Transverse colon (tissue), 4 donors: ENCODE data around the gene RANBP9. TPM values are rescaled to one million over a fixed set of nuclear protein-coding genes. Genes with fewer than 3 reads are reported as not detected.

Experiments used
- DNase-seq: peaks from one replicate; pipeline ENCODE4 v3.0.0-alpha.2; 2019
- H3K27ac ChIP-seq, 4 donors: fragments of 200-600 bp; sonication (generic); 2 replicates each; pipeline ENCODE4 v1.5.1; 2016 to 2018; ENCODE audit warnings: inconsistent platforms in 4 of 4
- H3K27me3 ChIP-seq: fragments of 200-600 bp; sonication (generic); 2 replicates; pipeline ENCODE4 v1.5.1; 2017; ENCODE audit warnings: inconsistent platforms
- H3K36me3 ChIP-seq, 4 donors: fragments of 200-600 bp; sonication (generic); 2 replicates each; pipeline ENCODE4 v1.5.1; 2017 to 2019; ENCODE audit warnings: inconsistent platforms in 4 of 4
- H3K4me1 ChIP-seq, 4 donors: fragments of 200-600 bp; sonication (generic); 2 replicates each; pipeline ENCODE4 v1.5.1; 2017 to 2020; ENCODE audit warnings: inconsistent platforms in 4 of 4
- H3K4me3 ChIP-seq, 4 donors: fragments of 200-600 bp; sonication (generic); 1 replicate in 1 of 4; 2 replicates in 3 of 4; pipeline versions ENCODE4 v1.5.1 to v1.6.1; 2017 to 2019; ENCODE audit warnings: inconsistent platforms in 4 of 4
- H3K9me3 ChIP-seq, 2 donors: fragments of 200-600 bp; sonication (generic); 2 replicates each; pipeline ENCODE4 v1.5.1; 2017 to 2019; ENCODE audit warnings: inconsistent platforms in 2 of 2
- EP300 ChIP-seq: sonication (generic); formaldehyde crosslinking; IDR thresholded peaks from one replicate; pipeline ENCODE4 v1.6.1; 2017; ENCODE audit warnings: antibody characterized with exemption, low read depth
- POLR2A ChIP-seq: fragments of 450-650 bp; IDR thresholded peaks from one replicate; pipeline ENCODE4 v1.6.1; 2016; ENCODE audit warnings: antibody characterized with exemption, mild to moderate bottlenecking, moderate library complexity
- POLR2AphosphoS5 ChIP-seq, 3 donors: sonication (generic); formaldehyde crosslinking; IDR thresholded peaks; one replicate each; pipeline ENCODE4 v1.6.1; 2016; ENCODE audit warnings: antibody characterized with exemption in 3 of 3
- WGBS, 2 donors: methylation state at CpG; one replicate each; pipeline ENCODE4 v1.1.5; 2018; ENCODE audit warnings: low coverage in 1 of 2; 5-methylcytosine and 5-hydroxymethylcytosine counted together
- in situ Hi-C, 4 donors: fragments of 200-750 bp; cut with MboI; loops; one replicate each; pipeline versions ENCODE4 v1.15.0 to v1.15.1; 2017; ENCODE audit warnings: low sequenced_read_pairs in 3 of 4, low pct_ligation_motif_present in 1 of 4, low pct_unique_long_range_greater_than_20kb in 1 of 4
- intact Hi-C: fragments of 100-400 bp; cut with DNase I; formaldehyde crosslinking; loops from one replicate; pipeline ENCODE4 v1.15.1; 2023; ENCODE audit warnings: low total_unique reads
- total RNA-seq, 4 donors: library from RNA; depleted of rRNA; stranded (reverse); fragments of >200 nt; gene quantifications; one replicate each; pipeline ENCODE4 v1.1.0, GENCODE V29; 2016
- TF ChIP-seq, protein P1 (sequence below), 5 experiments: fragments of 200-600 bp in 3 of 5; fragments of 450-650 bp in 2 of 5; sonication (generic) in 3 of 5; IDR thresholded peaks; 1 replicate in 2 of 5; 2 replicates in 3 of 5; pipeline ENCODE4 v1.5.1; 2016 to 2017; ENCODE audit warnings: antibody characterized with exemption in 5 of 5, inconsistent platforms in 3 of 5, mild to moderate bottlenecking in 2 of 5, moderate library complexity in 1 of 5

Gene RANBP9
- total RNA-seq, 4 donors from 2014 or later, result 17.9 to 40.8 (median 37.4) TPM

DNA sequence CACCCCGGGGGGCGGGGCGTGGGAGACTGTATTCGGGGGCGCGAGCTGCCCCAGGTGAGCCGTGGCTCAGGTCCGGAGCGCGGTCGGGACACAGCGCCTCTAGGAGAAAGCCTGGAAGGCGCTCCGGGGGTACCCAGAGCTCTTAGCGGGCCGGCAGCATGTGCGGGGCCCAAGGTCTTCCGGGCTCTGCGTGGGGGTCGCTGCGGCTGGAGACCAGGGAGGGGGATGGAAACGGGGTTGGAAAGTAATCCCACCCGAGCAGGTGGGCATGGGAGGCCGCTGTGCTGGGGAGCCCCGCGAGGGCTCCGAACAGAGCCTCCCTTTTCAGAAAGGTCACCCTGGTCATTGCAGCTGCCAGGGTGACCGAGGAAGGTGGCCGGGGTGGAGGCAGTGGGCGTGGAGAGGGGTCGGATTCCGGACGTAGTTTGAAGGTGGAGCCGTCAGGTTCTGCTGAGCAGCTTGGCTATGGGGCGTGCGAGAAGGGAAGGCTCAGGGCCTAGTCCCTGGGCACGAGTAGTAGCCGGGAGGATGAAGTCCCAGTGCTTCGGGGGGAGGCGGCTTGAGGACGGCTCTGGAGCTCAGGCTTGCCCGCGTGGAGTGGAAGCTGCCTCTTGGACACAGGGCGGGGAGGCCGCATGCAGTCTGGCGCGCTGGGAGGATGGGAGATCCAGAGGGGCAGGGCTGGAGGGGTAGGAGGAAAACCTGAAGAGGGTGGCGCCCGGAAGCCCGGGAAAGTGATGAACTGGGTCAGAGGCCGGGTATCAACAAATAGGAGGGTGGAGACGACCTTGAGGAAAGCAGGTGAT is 136.9 kb downstream of the RANBP9 start, which contains the start of gene SIRT5:
Gene SIRT5 (plus strand): TSS at position 31 of the 806 bp plus-strand sequence. CDS start 9,510 bp downstream, outside the sequence.
- H3K36me3 ChIP-seq, result peaks cover 0 to 4% (median under 1%) of the 10 kb centered on the region in 4 donors
- intact Hi-C loops, result no loop called here
- no peaks in the 10 kb centered on the region for H3K9me3 ChIP-seq
- peak; percentile 97 for TF ChIP-seq POLR2A
- TF ChIP-seq, protein P1, sequence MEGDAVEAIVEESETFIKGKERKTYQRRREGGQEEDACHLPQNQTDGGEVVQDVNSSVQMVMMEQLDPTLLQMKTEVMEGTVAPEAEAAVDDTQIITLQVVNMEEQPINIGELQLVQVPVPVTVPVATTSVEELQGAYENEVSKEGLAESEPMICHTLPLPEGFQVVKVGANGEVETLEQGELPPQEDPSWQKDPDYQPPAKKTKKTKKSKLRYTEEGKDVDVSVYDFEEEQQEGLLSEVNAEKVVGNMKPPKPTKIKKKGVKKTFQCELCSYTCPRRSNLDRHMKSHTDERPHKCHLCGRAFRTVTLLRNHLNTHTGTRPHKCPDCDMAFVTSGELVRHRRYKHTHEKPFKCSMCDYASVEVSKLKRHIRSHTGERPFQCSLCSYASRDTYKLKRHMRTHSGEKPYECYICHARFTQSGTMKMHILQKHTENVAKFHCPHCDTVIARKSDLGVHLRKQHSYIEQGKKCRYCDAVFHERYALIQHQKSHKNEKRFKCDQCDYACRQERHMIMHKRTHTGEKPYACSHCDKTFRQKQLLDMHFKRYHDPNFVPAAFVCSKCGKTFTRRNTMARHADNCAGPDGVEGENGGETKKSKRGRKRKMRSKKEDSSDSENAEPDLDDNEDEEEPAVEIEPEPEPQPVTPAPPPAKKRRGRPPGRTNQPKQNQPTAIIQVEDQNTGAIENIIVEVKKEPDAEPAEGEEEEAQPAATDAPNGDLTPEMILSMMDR (IDR thresholded peaks at IDR 0.05), result no peak
- TF ChIP-seq POLR2AphosphoS5 (IDR thresholded peaks at IDR 0.05), result peak; percentile 84 to 91 (median 87)
- TF ChIP-seq EP300, result peak; percentile 29
- peaks cover 0 to 19% (median 7%) of the 10 kb centered on the region in 4 donors for H3K4me1 ChIP-seq
- peak within 1 kb of the TSS; percentile 46 to 84 (median 76) for H3K4me3 ChIP-seq
- no peaks in the 10 kb centered on the region for H3K27me3 ChIP-seq
- WGBS, 2 donors, result 0 to 6% methylated on average over 9 to 38 of the region's 52 CpGs
- H3K27ac ChIP-seq, result peak within 1 kb of the TSS; percentile 96 to 100 (median 98)
- in situ Hi-C loops, result loop anchor here in 1 of 4 donors (25.0 kb wide), 1 partner anchor 387 kb away; no protein-coding TSS in a partner anchor
- peak; percentile 93 for DNase-seq

DNA sequence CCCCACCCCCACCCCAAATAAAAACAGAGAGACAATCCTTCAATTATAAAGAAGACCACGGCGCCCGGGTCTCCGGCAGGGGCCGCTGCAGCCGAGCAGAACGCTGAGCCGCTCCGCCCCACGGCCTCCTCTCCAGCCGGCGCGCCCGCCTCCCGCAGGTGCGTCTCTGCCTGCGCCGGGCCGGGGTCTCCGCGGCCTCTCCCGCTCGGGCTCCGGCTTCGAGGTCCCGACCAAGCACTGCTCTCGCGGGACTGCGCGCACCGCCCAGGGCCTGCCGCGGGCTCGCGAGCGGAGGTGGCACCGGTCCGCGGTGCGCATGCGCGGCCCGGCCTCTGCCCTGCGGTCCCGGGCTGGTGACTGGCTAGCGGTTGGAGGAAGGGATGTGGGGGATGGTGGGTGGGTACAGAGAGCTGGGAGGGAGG is 137.5 kb downstream of the RANBP9 start:
- Histone ChIP-seq H3K36me3 (no peaks in the 10 kb centered on the region), H3K9me3 (no peaks in the 10 kb centered on the region), H3K27ac (peak overlapping the region; percentile 96 to 100 (median 98)), H3K4me1 (peaks cover 0 to 19% (median 7%) of the 10 kb centered on the region in 4 donors), H3K27me3 (peaks cover 4% of the 10 kb centered on the region), H3K4me3 (peak overlapping the region; percentile 46 to 84 (median 76))
- intact Hi-C loops, result no loop called here
- in situ Hi-C loops, result no loop called here
- 0% methylated on average over 8 of the region's 46 CpGs; no CpG with 5 or more reads in 1 of the 2 donors for WGBS, 2 donors
- TF ChIP-seq EP300 (no peak), POLR2AphosphoS5 (IDR thresholded peaks at IDR 0.05) (peak in 2 of 3 donors; percentile 61 to 87)
- TF ChIP-seq, protein P1 (IDR thresholded peaks at IDR 0.05), result peak in 4 of 5 experiments; percentile 34 to 65 (median 50)
- peak; percentile 94 for DNase-seq

DNA sequence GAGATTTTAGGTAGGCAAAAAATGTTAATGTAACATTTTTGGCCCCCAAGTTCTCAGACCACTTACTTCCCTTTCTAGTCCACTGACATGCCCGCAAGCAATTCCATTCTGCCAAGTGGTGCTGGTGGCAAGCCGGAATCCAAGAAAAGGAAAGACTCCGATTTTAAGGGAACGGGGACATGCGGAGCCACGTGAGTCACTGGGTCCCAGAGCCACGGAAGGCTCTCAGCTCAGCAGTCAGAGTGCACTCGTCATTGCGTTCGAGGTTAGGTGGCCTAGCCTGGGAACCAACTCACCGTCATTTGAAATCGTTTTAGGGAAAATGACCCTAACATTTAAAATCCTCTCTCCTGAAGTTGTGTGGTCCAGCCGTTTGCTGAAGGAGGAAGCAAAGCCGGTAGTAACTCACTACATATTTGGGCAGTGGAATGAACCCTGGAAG is 137.9 kb downstream of the RANBP9 start:
- 7% methylated on average over 14 of the region's 14 CpGs; no CpG with 5 or more reads in 1 of the 2 donors for WGBS, 2 donors
- no peak for TF ChIP-seq POLR2A
- TF ChIP-seq POLR2AphosphoS5 (IDR thresholded peaks at IDR 0.05), result no peak
- TF ChIP-seq EP300, result no peak
- TF ChIP-seq, protein P1 (IDR thresholded peaks at IDR 0.05), result no peak
- H3K36me3 ChIP-seq, result no peaks in the 10 kb centered on the region
- in situ Hi-C loops, result no loop called here
- H3K27ac ChIP-seq, result peak overlapping the region; percentile 96 to 100 (median 98)
- no peaks in the 10 kb centered on the region for H3K9me3 ChIP-seq
- peaks cover 6% of the 10 kb centered on the region for H3K27me3 ChIP-seq
- peaks cover 0 to 19% (median 7%) of the 10 kb centered on the region in 4 donors for H3K4me1 ChIP-seq
- H3K4me3 ChIP-seq, result peak overlapping the region; percentile 46 to 84 (median 76)
- intact Hi-C loops, result no loop called here
- DNase-seq, result peak; percentile 53

GRCh38 chr6:13572951-13573654 is 138.5 kb downstream of the RANBP9 start:
- WGBS, 2 donors, result 79 to 90% methylated on average over 13 to 16 of the region's 16 CpGs
- Histone ChIP-seq H3K36me3 (no peaks in the 10 kb centered on the region), H3K27ac (peak overlapping the region; percentile 96 to 100 (median 98)), H3K9me3 (no peaks in the 10 kb centered on the region), H3K4me3 (peak overlapping the region in 3 of 4 donors; percentile 73 to 84 (median 78)), H3K4me1 (peaks cover 0 to 19% (median 7%) of the 10 kb centered on the region in 4 donors), H3K27me3 (peaks cover 6% of the 10 kb centered on the region)
- no peak for DNase-seq
- no peak for TF ChIP-seq EP300
- TF ChIP-seq POLR2A, result no peak
- TF ChIP-seq, protein P1 (IDR thresholded peaks at IDR 0.05), result no peak
- no peak for TF ChIP-seq POLR2AphosphoS5 (IDR thresholded peaks at IDR 0.05)
- in situ Hi-C loops, result no loop called here
- intact Hi-C loops, result no loop called here
